OCI-LY7 (cell line): Measurements from ENCODE around the gene ATP4A.

Experiments
- EZH2phosphoT487 ChIP-seq: fragments of 200-600 bp; sonication (generic); IDR thresholded peaks from 2 replicates; pipeline ENCODE4 v1.6.1; 2018; ENCODE audit warnings: low read depth, borderline replicate concordance, mild to moderate bottlenecking, mixed run types, antibody characterized with exemption, low read length, moderate library complexity, mixed read lengths
- TF ChIP-seq, protein P1 (sequence below): fragments of 200-600 bp; sonication (generic); conservative IDR thresholded peaks from 2 replicates; pipeline ENCODE4 v1.5.1; 2014; ENCODE audit warnings: mild to moderate bottlenecking, antibody characterized with exemption, low read length, moderate library complexity, mixed read lengths

DNA sequence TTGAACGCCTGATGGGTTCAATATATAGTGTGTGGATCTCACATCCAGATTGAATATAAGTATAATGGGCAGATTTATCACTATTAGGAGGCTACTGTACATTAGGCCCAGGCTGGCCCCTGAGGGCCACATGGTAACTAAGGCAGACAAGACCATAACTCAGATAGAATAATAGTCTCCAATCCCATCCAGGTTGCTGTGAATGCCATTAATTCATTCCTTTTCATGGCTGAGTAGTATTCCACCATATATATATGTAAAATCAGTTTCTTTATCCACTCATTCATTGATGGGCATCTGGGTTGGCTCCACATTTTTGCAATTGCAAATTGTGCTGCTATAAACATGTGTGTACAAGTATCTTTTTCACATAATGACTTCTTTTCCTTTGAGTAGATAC is 14.5 kb upstream of the ATP4A start:
- TF ChIP-seq, protein P1, sequence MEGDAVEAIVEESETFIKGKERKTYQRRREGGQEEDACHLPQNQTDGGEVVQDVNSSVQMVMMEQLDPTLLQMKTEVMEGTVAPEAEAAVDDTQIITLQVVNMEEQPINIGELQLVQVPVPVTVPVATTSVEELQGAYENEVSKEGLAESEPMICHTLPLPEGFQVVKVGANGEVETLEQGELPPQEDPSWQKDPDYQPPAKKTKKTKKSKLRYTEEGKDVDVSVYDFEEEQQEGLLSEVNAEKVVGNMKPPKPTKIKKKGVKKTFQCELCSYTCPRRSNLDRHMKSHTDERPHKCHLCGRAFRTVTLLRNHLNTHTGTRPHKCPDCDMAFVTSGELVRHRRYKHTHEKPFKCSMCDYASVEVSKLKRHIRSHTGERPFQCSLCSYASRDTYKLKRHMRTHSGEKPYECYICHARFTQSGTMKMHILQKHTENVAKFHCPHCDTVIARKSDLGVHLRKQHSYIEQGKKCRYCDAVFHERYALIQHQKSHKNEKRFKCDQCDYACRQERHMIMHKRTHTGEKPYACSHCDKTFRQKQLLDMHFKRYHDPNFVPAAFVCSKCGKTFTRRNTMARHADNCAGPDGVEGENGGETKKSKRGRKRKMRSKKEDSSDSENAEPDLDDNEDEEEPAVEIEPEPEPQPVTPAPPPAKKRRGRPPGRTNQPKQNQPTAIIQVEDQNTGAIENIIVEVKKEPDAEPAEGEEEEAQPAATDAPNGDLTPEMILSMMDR, result no peak
- no peak for TF ChIP-seq EZH2phosphoT487
